GM23338 (cell line): ENCODE measurements around the gene BTBD9.

Experiments
- CREB1 ChIP-seq: fragments of 250-450 bp; sonication (Bioruptor Pico); IDR thresholded peaks from 2 replicates; pipeline ENCODE4 v1.5.0; 2020; ENCODE audit warnings: low read depth, mild to moderate bottlenecking, moderate library complexity
- EZH2 ChIP-seq: fragments of 200-600 bp; sonication (generic); IDR thresholded peaks from one replicate; pipeline ENCODE4 v1.8.0; 2017; ENCODE audit warnings: antibody characterized with exemption, mild to moderate bottlenecking, low read depth; ENCODE audit not compliant: unreplicated experiment
- EZH2phosphoT487 ChIP-seq: fragments of 200-600 bp; sonication (generic); IDR thresholded peaks from one replicate; pipeline ENCODE4 v1.8.1; 2018; ENCODE audit warnings: antibody characterized with exemption; ENCODE audit not compliant: unreplicated experiment
- JUNB ChIP-seq: IDR thresholded peaks from one replicate; pipeline ENCODE4 v1.6.1; 2016; ENCODE audit warnings: antibody characterized with exemption; ENCODE audit not compliant: unreplicated experiment
- POLR2AphosphoS5 ChIP-seq: IDR thresholded peaks from 2 replicates; pipeline ENCODE4 v1.6.1; 2016; ENCODE audit warnings: antibody characterized with exemption, low read depth
- REST ChIP-seq: IDR thresholded peaks from one replicate; pipeline ENCODE4 v1.6.1; 2018; ENCODE audit warnings: antibody characterized with exemption; ENCODE audit not compliant: unreplicated experiment
- STAT1 ChIP-seq: IDR thresholded peaks from one replicate; pipeline ENCODE4 v1.6.1; 2016; ENCODE audit warnings: antibody characterized with exemption; ENCODE audit not compliant: unreplicated experiment
- ZNF114 ChIP-seq: fragments of 250-450 bp; sonication (Bioruptor Pico); IDR thresholded peaks from 2 replicates; pipeline ENCODE4 v1.5.0; 2020; ENCODE audit warnings: mild to moderate bottlenecking, moderate library complexity
- ZNF331 ChIP-seq: fragments of 250-450 bp; sonication (Bioruptor Pico); IDR thresholded peaks from 2 replicates; pipeline ENCODE4 v1.5.0; 2020; ENCODE audit warnings: low read depth, mild to moderate bottlenecking, moderate library complexity
- TF ChIP-seq, protein P1 (sequence below), 2 experiments: fragments of 200-600 bp in 1 of 2; sonication (generic) in 1 of 2; conservative IDR thresholded peaks; 2 replicates each; pipeline versions ENCODE4 v1.5.1 to v1.6.1; 2016 to 2017; ENCODE audit warnings: antibody characterized with exemption in 2 of 2, low read depth in 2 of 2, mild to moderate bottlenecking in 2 of 2, moderate library complexity in 1 of 2
- TF ChIP-seq, protein P2 (sequence below): IDR thresholded peaks from 2 replicates; pipeline ENCODE4 v1.6.1; 2016; ENCODE audit warnings: antibody characterized with exemption
- TF ChIP-seq, protein P3 (sequence below): fragments of 250-450 bp; sonication (Bioruptor Pico); IDR thresholded peaks from 2 replicates; pipeline ENCODE4 v1.5.0; 2020; ENCODE audit warnings: mild to moderate bottlenecking, moderate library complexity

- TF ChIP-seq EZH2phosphoT487 (no peak), POLR2AphosphoS5 (no peak), EZH2 (no peak), ZNF331 (CRISPR knock-in tag) (no peak), JUNB (no peak), CREB1 (CRISPR knock-in tag) (no peak), REST (no peak), ZNF114 (no peak), STAT1 (no peak)
- TF ChIP-seq, protein P1, sequence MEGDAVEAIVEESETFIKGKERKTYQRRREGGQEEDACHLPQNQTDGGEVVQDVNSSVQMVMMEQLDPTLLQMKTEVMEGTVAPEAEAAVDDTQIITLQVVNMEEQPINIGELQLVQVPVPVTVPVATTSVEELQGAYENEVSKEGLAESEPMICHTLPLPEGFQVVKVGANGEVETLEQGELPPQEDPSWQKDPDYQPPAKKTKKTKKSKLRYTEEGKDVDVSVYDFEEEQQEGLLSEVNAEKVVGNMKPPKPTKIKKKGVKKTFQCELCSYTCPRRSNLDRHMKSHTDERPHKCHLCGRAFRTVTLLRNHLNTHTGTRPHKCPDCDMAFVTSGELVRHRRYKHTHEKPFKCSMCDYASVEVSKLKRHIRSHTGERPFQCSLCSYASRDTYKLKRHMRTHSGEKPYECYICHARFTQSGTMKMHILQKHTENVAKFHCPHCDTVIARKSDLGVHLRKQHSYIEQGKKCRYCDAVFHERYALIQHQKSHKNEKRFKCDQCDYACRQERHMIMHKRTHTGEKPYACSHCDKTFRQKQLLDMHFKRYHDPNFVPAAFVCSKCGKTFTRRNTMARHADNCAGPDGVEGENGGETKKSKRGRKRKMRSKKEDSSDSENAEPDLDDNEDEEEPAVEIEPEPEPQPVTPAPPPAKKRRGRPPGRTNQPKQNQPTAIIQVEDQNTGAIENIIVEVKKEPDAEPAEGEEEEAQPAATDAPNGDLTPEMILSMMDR (conservative IDR thresholded peaks at IDR 0.05; ENCODE audit: low read depth in 2 of 2), result no peak
- TF ChIP-seq, protein P2, sequence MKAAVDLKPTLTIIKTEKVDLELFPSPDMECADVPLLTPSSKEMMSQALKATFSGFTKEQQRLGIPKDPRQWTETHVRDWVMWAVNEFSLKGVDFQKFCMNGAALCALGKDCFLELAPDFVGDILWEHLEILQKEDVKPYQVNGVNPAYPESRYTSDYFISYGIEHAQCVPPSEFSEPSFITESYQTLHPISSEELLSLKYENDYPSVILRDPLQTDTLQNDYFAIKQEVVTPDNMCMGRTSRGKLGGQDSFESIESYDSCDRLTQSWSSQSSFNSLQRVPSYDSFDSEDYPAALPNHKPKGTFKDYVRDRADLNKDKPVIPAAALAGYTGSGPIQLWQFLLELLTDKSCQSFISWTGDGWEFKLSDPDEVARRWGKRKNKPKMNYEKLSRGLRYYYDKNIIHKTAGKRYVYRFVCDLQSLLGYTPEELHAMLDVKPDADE, result no peak
- TF ChIP-seq, protein P3, sequence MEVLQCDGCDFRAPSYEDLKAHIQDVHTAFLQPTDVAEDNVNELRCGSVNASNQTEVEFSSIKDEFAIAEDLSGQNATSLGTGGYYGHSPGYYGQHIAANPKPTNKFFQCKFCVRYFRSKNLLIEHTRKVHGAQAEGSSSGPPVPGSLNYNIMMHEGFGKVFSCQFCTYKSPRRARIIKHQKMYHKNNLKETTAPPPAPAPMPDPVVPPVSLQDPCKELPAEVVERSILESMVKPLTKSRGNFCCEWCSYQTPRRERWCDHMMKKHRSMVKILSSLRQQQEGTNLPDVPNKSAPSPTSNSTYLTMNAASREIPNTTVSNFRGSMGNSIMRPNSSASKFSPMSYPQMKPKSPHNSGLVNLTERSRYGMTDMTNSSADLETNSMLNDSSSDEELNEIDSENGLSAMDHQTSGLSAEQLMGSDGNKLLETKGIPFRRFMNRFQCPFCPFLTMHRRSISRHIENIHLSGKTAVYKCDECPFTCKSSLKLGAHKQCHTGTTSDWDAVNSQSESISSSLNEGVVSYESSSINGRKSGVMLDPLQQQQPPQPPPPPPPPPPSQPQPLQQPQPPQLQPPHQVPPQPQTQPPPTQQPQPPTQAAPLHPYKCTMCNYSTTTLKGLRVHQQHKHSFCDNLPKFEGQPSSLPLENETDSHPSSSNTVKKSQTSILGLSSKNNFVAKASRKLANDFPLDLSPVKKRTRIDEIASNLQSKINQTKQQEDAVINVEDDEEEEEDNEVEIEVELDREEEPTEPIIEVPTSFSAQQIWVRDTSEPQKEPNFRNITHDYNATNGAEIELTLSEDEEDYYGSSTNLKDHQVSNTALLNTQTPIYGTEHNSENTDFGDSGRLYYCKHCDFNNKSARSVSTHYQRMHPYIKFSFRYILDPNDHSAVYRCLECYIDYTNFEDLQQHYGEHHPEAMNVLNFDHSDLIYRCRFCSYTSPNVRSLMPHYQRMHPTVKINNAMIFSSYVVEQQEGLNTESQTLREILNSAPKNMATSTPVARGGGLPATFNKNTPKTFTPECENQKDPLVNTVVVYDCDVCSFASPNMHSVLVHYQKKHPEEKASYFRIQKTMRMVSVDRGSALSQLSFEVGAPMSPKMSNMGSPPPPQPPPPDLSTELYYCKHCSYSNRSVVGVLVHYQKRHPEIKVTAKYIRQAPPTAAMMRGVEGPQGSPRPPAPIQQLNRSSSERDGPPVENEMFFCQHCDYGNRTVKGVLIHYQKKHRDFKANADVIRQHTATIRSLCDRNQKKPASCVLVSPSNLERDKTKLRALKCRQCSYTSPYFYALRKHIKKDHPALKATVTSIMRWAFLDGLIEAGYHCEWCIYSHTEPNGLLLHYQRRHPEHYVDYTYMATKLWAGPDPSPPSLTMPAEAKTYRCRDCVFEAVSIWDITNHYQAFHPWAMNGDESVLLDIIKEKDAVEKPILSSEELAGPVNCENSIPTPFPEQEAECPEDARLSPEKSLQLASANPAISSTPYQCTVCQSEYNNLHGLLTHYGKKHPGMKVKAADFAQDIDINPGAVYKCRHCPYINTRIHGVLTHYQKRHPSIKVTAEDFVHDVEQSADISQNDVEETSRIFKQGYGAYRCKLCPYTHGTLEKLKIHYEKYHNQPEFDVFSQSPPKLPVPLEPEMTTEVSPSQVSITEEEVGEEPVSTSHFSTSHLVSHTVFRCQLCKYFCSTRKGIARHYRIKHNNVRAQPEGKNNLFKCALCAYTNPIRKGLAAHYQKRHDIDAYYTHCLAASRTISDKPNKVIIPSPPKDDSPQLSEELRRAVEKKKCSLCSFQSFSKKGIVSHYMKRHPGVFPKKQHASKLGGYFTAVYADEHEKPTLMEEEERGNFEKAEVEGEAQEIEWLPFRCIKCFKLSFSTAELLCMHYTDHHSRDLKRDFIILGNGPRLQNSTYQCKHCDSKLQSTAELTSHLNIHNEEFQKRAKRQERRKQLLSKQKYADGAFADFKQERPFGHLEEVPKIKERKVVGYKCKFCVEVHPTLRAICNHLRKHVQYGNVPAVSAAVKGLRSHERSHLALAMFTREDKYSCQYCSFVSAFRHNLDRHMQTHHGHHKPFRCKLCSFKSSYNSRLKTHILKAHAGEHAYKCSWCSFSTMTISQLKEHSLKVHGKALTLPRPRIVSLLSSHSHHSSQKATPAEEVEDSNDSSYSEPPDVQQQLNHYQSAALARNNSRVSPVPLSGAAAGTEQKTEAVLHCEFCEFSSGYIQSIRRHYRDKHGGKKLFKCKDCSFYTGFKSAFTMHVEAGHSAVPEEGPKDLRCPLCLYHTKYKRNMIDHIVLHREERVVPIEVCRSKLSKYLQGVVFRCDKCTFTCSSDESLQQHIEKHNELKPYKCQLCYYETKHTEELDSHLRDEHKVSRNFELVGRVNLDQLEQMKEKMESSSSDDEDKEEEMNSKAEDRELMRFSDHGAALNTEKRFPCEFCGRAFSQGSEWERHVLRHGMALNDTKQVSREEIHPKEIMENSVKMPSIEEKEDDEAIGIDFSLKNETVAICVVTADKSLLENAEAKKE (CRISPR knock-in tag), result no peak
Observed at GRCh38 chr6:38350942-38351341, 288.8 kb downstream of the BTBD9 start.
